Esophagus squamous epithelium (tissue), 4 donors: ENCODE results near the gene PSD2.

Experiments used
- CTCF ChIP-seq, 6 experiments: fragments of 450-650 bp in 4 of 6; fragments of 200-600 bp in 2 of 6; sonication (generic) in 2 of 6; IDR thresholded peaks; one replicate each; pipeline ENCODE4 v1.5.1; 2016 to 2019; ENCODE audit warnings: antibody characterized with exemption in 6 of 6, mild to moderate bottlenecking in 4 of 6, moderate library complexity in 4 of 6
- POLR2A ChIP-seq, 4 donors: fragments of 450-650 bp; IDR thresholded peaks; one replicate each; pipeline ENCODE4 v1.6.1; 2017; ENCODE audit warnings: antibody characterized with exemption in 4 of 4, mild to moderate bottlenecking in 4 of 4, moderate library complexity in 3 of 4

DNA sequence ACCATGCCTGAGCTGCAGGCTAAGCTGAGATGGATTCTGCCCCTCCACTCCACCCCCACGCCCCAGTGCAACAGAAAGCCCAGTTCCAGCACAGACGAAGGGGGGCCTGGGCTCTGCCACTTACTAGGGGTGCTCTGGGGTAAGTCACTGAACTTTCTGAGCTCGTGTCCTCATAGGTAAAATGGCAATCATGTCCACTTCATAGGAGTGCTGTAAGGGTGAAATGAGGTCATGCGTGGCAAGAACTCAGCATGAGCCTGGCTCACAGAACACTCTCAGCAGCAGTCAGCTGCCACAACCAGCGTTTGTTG, 8.4 kb upstream of the PSD2 start:
- TF ChIP-seq CTCF (IDR thresholded peaks at IDR 0.05) (no peak), POLR2A (IDR thresholded peaks at IDR 0.05) (no peak)
